Body of pancreas (tissue), 4 donors: Measurements from ENCODE around the gene ATXN7L1. TPM values are rescaled to one million over a fixed set of nuclear protein-coding genes. Genes with fewer than 3 reads are reported as not detected.

Experiments used
- ATAC-seq: fragments of 150-250 bp; one replicate; pipeline ENCODE4 v1.9.1; 2016
- DNase-seq, 4 donors: peaks; one replicate each; pipeline ENCODE4 v3.0.0-alpha.2; 2019
- H3K27ac ChIP-seq, 4 donors: fragments of 200-600 bp; sonication (generic); 1 replicate in 3 of 4; 2 replicates in 1 of 4; pipeline versions ENCODE4 v1.5.1 to v1.6.1; 2016 to 2019; ENCODE audit warnings: mild to moderate bottlenecking in 1 of 4, mixed read lengths in 1 of 4, moderate library complexity in 1 of 4
- H3K27me3 ChIP-seq, 2 donors: fragments of 200-600 bp; sonication (generic); one replicate each; pipeline ENCODE4 v1.6.0; 2016; ENCODE audit warnings: mild to moderate bottlenecking in 1 of 2
- H3K36me3 ChIP-seq, 2 donors: fragments of 200-600 bp; sonication (generic); replicated peaks in 1 of 2; 2 replicates each; pipeline ENCODE4 v1.5.1; 2016; ENCODE audit warnings: low read depth in 2 of 2; ENCODE audit not compliant: insufficient read depth in 1 of 2
- H3K4me1 ChIP-seq: fragments of 200-600 bp; sonication (generic); one replicate; pipeline ENCODE4 v1.6.0; 2016
- H3K4me3 ChIP-seq, 2 donors: fragments of 200-600 bp; sonication (generic); 1 replicate in 1 of 2; 2 replicates in 1 of 2; pipeline ENCODE4 v1.5.1; 2016 to 2019
- H3K9me3 ChIP-seq, 3 donors: fragments of 200-600 bp; sonication (generic); 1 replicate in 2 of 3; 2 replicates in 1 of 3; pipeline ENCODE4 v1.5.1; 2016
- CTCF ChIP-seq, 7 experiments: fragments of 450-650 bp in 4 of 7; fragments of 200-600 bp in 3 of 7; sonication (generic) in 3 of 7; IDR thresholded peaks; one replicate each; pipeline ENCODE4 v1.5.1; 2016 to 2019; ENCODE audit warnings: antibody characterized with exemption in 7 of 7
- POLR2A ChIP-seq, 3 donors: fragments of 450-650 bp; IDR thresholded peaks; one replicate each; pipeline ENCODE4 v1.6.1; 2016; ENCODE audit warnings: antibody characterized with exemption in 3 of 3, mild to moderate bottlenecking in 2 of 3
- WGBS, 2 donors: methylation state at CpG; one replicate each; pipeline ENCODE4 v1.1.5; 2017; 5-methylcytosine and 5-hydroxymethylcytosine counted together
- intact Hi-C: fragments of 100-400 bp; cut with DNase I; formaldehyde crosslinking; loops from one replicate; pipeline ENCODE4 v1.15.1; 2023
- total RNA-seq, 2 donors: library from RNA; depleted of rRNA; stranded (reverse); fragments of >200 nt; gene quantifications; one replicate each; pipeline ENCODE4 v1.1.0, GENCODE V29; 2016

Gene ATXN7L1
- total RNA-seq, 2 donors from 2014 or later = 6.6 to 8.0 TPM

- ATAC-seq (no peak), DNase-seq (peak; percentile 27 to 39 (median 32))
- intact Hi-C loops = no loop called here
- Histone ChIP-seq H3K36me3 (no peaks in the 10 kb centered on the region), H3K9me3 (no peaks in the 10 kb centered on the region), H3K27me3 (no peaks in the 10 kb centered on the region), H3K4me3 (no peak overlapping the region), H3K4me1 (peaks cover 67% of the 10 kb centered on the region), H3K27ac (no peak overlapping the region)
- TF ChIP-seq CTCF (IDR thresholded peaks at IDR 0.05) (no peak), POLR2A (IDR thresholded peaks at IDR 0.05) (no peak)
- 56 to 67% methylated on average over 8 of the region's 8 CpGs for WGBS, 2 donors
These were observed 200.4 kb downstream of the ATXN7L1 start for GRCh38 chr7:105675934-105676371.

DNA sequence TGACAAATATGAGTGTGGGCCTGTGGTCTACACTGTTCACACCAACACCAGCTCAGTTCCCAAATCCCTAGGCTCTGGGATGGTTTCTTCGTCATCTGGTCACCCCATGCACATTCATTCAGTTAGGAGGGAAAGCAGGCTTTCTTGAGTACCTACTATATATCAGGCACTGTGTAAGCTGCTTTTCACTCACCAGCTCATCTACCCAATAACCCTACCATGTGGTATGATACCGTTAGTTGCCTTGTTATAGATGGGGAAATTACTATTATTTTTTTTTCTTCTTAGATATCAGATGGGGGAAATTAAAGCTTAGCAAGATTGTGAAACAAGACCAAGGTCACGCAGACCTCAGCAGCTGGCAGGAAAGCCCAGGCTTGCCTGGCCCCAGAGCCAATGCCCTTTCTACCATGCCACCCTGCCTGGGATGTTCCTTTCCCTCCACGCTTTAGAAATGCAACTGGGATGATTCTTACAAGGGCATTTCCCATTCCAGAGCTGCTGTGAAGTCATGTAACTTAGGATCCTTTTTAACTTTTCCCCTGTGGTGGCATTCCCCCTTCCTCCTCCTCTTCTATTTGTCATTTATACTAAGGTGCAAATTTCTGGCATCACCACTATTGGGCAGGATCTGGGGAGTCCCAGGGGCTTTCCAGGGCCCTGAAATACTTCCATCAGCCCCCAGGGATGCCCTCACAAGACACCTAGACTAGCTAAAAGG lies 202.0 kb downstream of the ATXN7L1 start:
- 33 to 53% methylated on average over 4 of the region's 4 CpGs for WGBS, 2 donors
- Histone ChIP-seq H3K9me3 (no peaks in the 10 kb centered on the region), H3K36me3 (no peaks in the 10 kb centered on the region), H3K4me3 (no peak overlapping the region), H3K4me1 (peaks cover 64% of the 10 kb centered on the region), H3K27me3 (no peaks in the 10 kb centered on the region), H3K27ac (peak overlapping the region in 3 of 4 donors; percentile 65 to 81 (median 78))
- DNase-seq (peak in 3 of 4 donors; percentile 28 to 62 (median 39)), ATAC-seq (peak; percentile 12)
- no peak for TF ChIP-seq CTCF (IDR thresholded peaks at IDR 0.05)
- no peak for TF ChIP-seq POLR2A (IDR thresholded peaks at IDR 0.05)
- intact Hi-C loops = no loop called here

- Histone ChIP-seq H3K36me3 (no peaks in the 10 kb centered on the region), H3K27ac (peak overlapping the region; percentile 28 to 81 (median 72)), H3K9me3 (no peaks in the 10 kb centered on the region), H3K4me1 (peaks cover 56% of the 10 kb centered on the region), H3K27me3 (no peaks in the 10 kb centered on the region), H3K4me3 (no peak overlapping the region)
- WGBS, 2 donors = 10 to 16% methylated on average over 7 of the region's 7 CpGs
- ATAC-seq (peak; percentile 75), DNase-seq (peak; percentile 73 to 87 (median 80))
- intact Hi-C loops = no loop called here
- no peak for TF ChIP-seq POLR2A (IDR thresholded peaks at IDR 0.05)
- peak in 1 of 7 experiments; percentile 2 for TF ChIP-seq CTCF (IDR thresholded peaks at IDR 0.05)
These were observed 202.9 kb downstream of the ATXN7L1 start for GRCh38 chr7:105673367-105674084.

GRCh38 chr7:105672801-105673200 lies 203.6 kb downstream of the ATXN7L1 start:
- ATAC-seq = no peak
- Histone ChIP-seq H3K9me3 (no peaks in the 10 kb centered on the region), H3K4me3 (no peak overlapping the region), H3K4me1 (peaks cover 48% of the 10 kb centered on the region), H3K36me3 (no peaks in the 10 kb centered on the region), H3K27ac (peak overlapping the region in 3 of 4 donors; percentile 65 to 81 (median 78)), H3K27me3 (no peaks in the 10 kb centered on the region)
- DNase-seq = no peak
- intact Hi-C loops = no loop called here
- no peak for TF ChIP-seq CTCF (IDR thresholded peaks at IDR 0.05)
- no peak for TF ChIP-seq POLR2A (IDR thresholded peaks at IDR 0.05)
- WGBS, 2 donors = 91% methylated on average over 2 of the region's 2 CpGs; no CpG with 5 or more reads in 1 of the 2 donors
